NCI-H345 treated with DMSO at 0.1 percent for 48 hours (cell line): ENCODE results near the gene PROZ.

ENCODE experiments used
- DNase-seq: peaks from one replicate; lab custom pipeline; 2025; ENCODE audit not compliant: unreplicated experiment; lab: John Stamatoyannopoulos, UW

The PROZ gene

GRCh38 chr13:113202912-113203311, 44.5 kb downstream of the PROZ start:
- no peak for DNase-seq

DNA sequence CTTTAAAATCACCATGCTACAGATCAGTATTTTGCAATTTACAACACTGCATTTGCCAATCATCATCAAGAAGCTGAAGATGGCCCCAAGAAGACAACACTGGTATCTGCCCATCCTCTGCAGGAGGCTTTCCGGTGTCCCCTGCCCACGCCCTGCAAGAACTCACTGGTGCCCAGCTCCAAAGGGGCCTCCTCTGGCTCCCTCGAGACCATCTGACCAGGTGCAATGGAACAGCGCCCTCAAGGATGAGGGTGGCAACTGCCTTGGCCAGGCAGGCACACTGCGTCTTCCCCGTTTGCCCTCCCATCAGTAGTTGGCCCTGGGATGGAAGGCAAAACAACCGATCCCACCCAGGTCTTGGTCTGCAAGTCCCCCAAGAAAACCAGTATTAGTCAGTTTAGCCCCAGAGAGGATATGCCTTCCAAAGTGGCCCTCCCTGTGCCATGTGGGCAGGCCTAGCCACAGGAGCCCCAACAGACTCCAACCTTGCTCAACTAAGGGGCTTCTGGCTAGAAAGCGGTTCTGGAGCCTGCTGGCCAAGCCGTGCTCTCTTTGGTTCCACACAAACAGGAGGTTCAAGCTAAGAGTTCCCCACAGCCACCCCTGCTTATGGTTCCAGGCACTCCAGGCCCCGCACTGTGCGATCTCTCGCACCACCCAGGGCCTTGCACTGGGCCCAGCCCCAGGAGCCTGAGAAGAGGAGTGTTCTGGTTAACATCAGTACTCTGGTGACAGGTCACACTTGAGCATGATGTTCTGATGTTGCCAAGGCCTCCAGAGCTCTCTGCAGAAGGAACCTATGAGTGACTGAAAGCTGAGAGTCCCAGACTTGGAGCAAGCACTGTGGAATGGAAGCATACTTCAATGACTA, 45.3 kb downstream of the PROZ start:
- no peak for DNase-seq

- no peak for DNase-seq
Observed at GRCh38 chr13:113204378-113204734, 45.9 kb downstream of the PROZ start.

GRCh38 chr13:113205428-113205931, 47.0 kb downstream of the PROZ start:
- no peak for DNase-seq

- DNase-seq: no peak
Observed at GRCh38 chr13:113207460-113207859, 49.0 kb downstream of the PROZ start.

DNA sequence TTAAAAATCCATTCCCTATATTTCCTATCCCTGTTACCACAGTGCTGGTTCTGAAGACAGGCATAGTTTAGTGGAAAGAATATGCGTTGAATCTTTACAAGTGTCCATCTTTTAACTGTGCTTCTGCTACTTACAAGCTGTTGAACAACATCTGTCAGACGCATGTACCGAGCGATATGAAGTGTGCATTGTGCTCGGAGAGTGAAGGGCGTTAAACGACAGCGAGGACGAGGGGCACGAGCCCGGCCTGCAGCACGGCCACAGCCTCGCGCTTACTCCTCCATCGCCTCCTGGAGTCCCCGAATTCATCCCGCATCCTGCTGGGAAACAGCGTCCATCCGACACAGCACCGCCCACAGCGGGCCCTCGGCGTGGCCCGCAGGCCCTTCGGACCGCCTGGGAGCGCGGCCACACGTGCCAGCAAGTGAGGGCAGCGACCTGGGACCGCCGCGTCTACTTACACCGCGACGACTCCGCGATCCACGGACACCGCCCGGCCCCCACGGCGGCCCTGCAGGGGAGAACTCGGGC, 49.5 kb downstream of the PROZ start:
- DNase-seq: no peak

GRCh38 chr13:113208421-113209335, 50.2 kb downstream of the PROZ start, which contains the start of gene PCID2:
PCID2 (minus strand) TSS chr13:113208669; CDS start chr13:113208634, 35 bp downstream.
- DNase-seq: peak; percentile 81

DNA sequence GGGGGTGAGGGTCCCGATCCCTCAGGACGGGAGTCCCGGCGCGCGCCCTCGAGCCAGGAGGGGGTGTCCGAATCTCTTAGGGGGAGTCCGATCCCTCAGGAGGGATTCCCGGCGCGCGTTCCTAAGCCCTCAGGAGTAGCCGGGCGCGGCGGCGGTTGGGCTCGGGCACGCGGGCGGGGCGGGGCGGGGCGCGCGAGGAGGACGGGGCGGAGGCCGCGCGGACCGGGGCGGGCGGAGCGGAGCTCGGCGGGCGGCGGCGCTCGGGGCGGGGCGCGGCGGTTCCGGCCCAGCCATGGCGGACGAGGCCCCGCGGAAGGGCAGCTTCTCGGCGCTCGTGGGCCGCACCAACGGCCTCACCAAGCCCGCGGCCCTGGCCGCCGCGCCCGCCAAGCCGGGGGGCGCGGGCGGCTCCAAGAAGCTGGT, 50.9 kb downstream of the PROZ start, which contains the start of gene CUL4A:
TSS of gene CUL4A (plus strand) at position 278 of the 423 bp plus-strand sequence. CDS start at position 293, 15 bp downstream.
- peak; percentile 28 for DNase-seq

DNA sequence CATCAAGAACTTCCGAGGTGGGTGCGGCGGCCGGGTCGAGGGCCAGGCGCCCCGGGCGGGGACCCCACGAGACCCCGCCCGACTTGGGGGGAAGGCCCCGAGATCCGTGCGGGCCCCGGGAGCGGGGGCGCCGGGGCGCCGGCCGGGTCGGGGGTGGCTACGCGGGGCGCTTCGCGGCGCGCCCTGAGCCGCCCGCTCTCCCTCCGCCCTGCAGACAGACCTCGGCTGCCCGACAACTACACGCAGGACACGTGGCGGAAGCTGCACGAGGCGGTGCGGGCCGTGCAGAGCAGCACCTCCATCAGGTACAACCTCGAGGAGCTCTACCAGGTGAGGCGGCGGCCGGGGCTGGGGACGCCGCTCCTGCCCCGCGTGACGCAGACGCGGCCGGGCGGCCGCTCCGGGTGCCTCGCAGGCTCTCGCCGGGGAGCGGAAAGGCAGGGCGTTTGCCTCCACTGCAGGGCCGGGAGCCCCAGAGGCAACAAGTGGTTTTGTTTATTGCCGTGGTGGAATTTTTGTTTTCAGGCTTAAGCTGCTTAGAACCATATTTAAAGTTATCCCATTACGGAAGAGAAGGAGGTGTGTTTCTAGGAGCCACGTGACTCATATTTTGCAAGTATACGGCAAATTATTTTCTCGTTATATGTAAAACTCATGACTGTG, 51.4 kb downstream of the PROZ start:
- DNase-seq: no peak

DNA sequence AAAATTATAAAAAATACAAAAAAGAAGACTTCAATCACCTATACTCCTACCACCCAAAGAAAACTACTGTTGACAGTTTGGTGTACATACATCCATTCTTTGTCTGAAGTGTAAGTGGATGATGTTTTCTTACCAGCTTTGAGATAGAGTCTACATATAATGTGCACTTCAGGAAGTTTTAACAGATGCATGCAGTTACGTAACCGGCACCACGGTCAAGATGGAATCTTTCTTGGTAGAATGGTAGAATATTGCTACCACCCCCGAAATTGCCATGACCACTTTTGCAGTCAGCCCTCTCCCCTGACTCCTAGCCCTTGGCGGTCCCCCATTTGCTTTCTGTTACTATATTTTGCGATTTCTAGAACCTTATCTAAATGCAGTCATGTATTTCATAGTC, 52.4 kb downstream of the PROZ start:
- no peak for DNase-seq

- no peak for DNase-seq
Observed at GRCh38 chr13:113211774-113212173, 53.3 kb downstream of the PROZ start.

DNA sequence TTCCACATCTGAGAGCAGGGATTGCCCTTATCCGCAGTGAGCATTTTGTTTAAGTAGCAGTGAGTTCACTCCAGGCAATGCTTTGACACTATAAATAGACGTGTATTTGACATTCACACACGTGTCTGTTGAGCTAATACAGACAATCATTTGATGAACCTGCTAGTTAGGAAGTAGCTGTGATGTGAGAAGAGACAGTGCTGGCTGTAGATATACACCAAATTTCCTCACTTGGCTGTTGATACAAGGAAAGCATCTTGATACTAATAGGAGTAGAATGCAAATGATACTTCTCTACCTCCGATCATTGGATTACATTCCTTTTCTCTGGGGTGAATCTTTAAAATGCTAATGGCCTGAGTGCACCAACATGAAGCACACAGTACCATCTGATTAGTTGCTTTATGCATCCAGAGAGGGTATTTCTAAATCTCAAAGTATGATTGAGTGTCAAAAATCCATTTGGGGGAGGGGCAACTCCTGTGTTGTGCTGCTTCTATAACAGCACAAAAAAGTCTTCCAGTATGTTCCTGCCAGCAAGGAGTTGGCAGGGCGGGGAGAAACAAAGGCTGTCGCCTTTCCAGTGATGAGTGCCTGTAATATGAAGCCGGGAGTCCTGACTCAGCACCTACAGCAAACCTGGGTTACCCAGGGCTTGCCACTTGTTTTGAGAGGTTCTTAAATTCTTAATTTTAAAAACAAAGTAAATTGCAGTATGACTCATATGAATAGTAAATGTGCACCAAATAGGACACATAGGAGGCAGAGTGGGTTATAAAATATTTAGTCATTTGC, 58.0 kb downstream of the PROZ start:
- DNase-seq: no peak

GRCh38 chr13:113218586-113218985, 60.1 kb downstream of the PROZ start:
- DNase-seq: no peak

GRCh38 chr13:113219256-113219940, 61.0 kb downstream of the PROZ start:
- DNase-seq: no peak

- DNase-seq: no peak
Observed at GRCh38 chr13:113220141-113220598, 61.7 kb downstream of the PROZ start.

GRCh38 chr13:113220877-113221276, 62.4 kb downstream of the PROZ start:
- no peak for DNase-seq
